ENCODE data around the gene ZNF664.

DNA sequence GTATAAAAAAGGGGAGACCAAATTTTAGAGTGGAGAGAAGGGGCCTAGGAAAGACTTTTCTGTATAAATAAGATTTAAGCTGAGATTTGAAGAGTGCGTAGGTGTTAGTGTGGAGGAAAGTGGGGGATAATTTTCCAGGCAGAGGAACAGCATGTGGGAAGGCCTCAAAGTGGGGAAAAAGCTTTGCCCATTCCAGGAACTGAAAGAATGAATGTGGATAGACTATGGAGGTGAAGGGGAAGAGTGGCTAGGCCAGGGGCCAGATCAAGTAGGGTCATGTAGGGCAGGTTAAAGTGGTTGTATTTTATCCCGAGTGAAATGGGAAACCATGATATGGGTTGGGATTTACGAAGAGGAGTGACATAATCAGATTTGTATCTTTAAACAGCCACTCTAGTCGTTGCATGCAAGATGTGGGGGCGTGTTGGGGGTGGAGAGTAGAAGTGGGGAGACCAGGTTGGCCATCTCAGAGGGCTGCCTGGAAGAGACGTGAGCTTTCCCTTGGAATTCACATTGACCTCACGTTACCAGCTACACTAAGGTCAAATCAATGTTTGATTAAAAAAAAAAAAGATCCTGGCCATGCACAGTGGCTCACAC lies 3.3 kb downstream of the ZNF664 start:
- no peak for TF ChIP-seq CTCF (IDR thresholded peaks at IDR 0.05)
- no peak for TF ChIP-seq ZFX (IDR thresholded peaks at IDR 0.05; ENCODE audit: borderline replicate concordance)

Measured in 22Rv1 (cell line).